WTC11 (cell line): ENCODE data around the gene OCSTAMP. TPM values are rescaled to one million over a fixed set of nuclear protein-coding genes. Genes with fewer than 3 reads are reported as not detected.

Source experiments
- ATAC-seq: fragments of 200-7000 bp; cut with Tn5 transposase; 2 replicates; pipeline ENCODE4 v1.10.0; 2021; ENCODE audit warnings: mild to moderate bottlenecking, moderate library complexity
- CTCF ChIA-PET: fragments of 300-600 bp; sonication (Branson Sonifier 250); formaldehyde crosslinking; loops from one replicate; lab custom pipeline; 2021; ENCODE audit warnings: antibody characterized with exemption; lab: Charles Lee
- POLR2A ChIA-PET: fragments of 350-600 bp; sonication (Branson Sonifier 250); formaldehyde crosslinking; loops from one replicate; lab custom pipeline; 2021; ENCODE audit warnings: antibody characterized with exemption; lab: Charles Lee
- DNase-seq: peaks from one replicate; pipeline ENCODE4 v3.0.0; 2021; ENCODE audit warnings: low spot score
- H3K27ac Mint-ChIP-seq: 2 replicates; pipeline ENCODE4 v1.8.0; 2021; ENCODE audit warnings: mixed read lengths
- H3K27me3 Mint-ChIP-seq: 2 replicates; pipeline ENCODE4 v1.8.0; 2021; ENCODE audit warnings: low read depth, mild to moderate bottlenecking, moderate library complexity, mixed read lengths
- H3K36me3 Mint-ChIP-seq: 2 replicates; pipeline ENCODE4 v1.8.0; 2021; ENCODE audit warnings: mixed read lengths
- H3K4me1 Mint-ChIP-seq: 2 replicates; pipeline ENCODE4 v1.8.0; 2022; ENCODE audit warnings: mixed read lengths
- H3K4me3 Mint-ChIP-seq: 2 replicates; pipeline ENCODE4 v1.8.0; 2021; ENCODE audit warnings: mild to moderate bottlenecking, moderate library complexity, mixed read lengths
- H3K9me3 Mint-ChIP-seq: 2 replicates; pipeline ENCODE4 v1.8.0; 2021; ENCODE audit warnings: mixed read lengths
- ATF1 ChIP-seq: sonication (generic); formaldehyde crosslinking; IDR thresholded peaks from 2 replicates; pipeline ENCODE4 v1.8.1; 2023; ENCODE audit warnings: mild to moderate bottlenecking, moderate library complexity, missing genetic modification reagents
- GRHL2 ChIP-seq: fragments of 250-450 bp; sonication (Bioruptor Pico); IDR thresholded peaks from 2 replicates; pipeline ENCODE4 v1.8.0; 2022; ENCODE audit warnings: mild to moderate bottlenecking, moderate library complexity; ENCODE audit not compliant: insufficient replicate concordance, severe bottlenecking
- JUN ChIP-seq: sonication (generic); formaldehyde crosslinking; IDR thresholded peaks from 2 replicates; pipeline ENCODE4 v1.8.0; 2023; ENCODE audit warnings: mild to moderate bottlenecking, missing genetic modification reagents
- KAT7 ChIP-seq: sonication (generic); formaldehyde crosslinking; IDR thresholded peaks from 2 replicates; pipeline ENCODE4 v1.8.1; 2023; ENCODE audit warnings: missing genetic modification reagents, mild to moderate bottlenecking, borderline replicate concordance
- TEAD1 ChIP-seq: sonication (generic); formaldehyde crosslinking; IDR thresholded peaks from 2 replicates; pipeline ENCODE4 v1.8.0; 2022; ENCODE audit warnings: mild to moderate bottlenecking, missing genetic modification reagents
- TP53 ChIP-seq: sonication (generic); formaldehyde crosslinking; IDR thresholded peaks from 2 replicates; pipeline ENCODE4 v1.8.1; 2023; ENCODE audit warnings: mild to moderate bottlenecking, missing genetic modification reagents
- ZBTB21 ChIP-seq: sonication (generic); formaldehyde crosslinking; IDR thresholded peaks from 2 replicates; pipeline ENCODE4 v1.8.1; 2023; ENCODE audit warnings: mild to moderate bottlenecking, missing genetic modification reagents, borderline replicate concordance
- ZNF138 ChIP-seq: sonication (generic); formaldehyde crosslinking; conservative IDR thresholded peaks from 2 replicates; pipeline ENCODE4 v1.8.1; 2022; ENCODE audit warnings: mild to moderate bottlenecking, moderate library complexity, missing genetic modification reagents
- ZNF317 ChIP-seq: sonication (generic); formaldehyde crosslinking; IDR thresholded peaks from 2 replicates; pipeline ENCODE4 v1.8.1; 2023; ENCODE audit warnings: low read depth, mild to moderate bottlenecking, moderate library complexity, missing genetic modification reagents, borderline replicate concordance
- ZNF671 ChIP-seq: fragments of 250-450 bp; sonication (Bioruptor Pico); IDR thresholded peaks from 2 replicates; pipeline ENCODE4 v1.8.0; 2021; ENCODE audit warnings: mild to moderate bottlenecking
- total RNA-seq: library from RNA; stranded (reverse); gene quantifications from 3 replicates; pipeline ENCODE4 v1.2.3, GENCODE V29; 2021
- TF ChIP-seq, protein P1 (sequence below): sonication (generic); formaldehyde crosslinking; IDR thresholded peaks from 2 replicates; pipeline ENCODE4 v1.8.1; 2023; ENCODE audit warnings: mild to moderate bottlenecking, missing genetic modification reagents
- TF ChIP-seq, protein P2 (sequence below): sonication (generic); formaldehyde crosslinking; IDR thresholded peaks from 2 replicates; pipeline ENCODE4 v1.8.1; 2023; ENCODE audit warnings: mild to moderate bottlenecking, missing genetic modification reagents, moderate library complexity
- TF ChIP-seq, protein P3 (sequence below): sonication (generic); formaldehyde crosslinking; IDR thresholded peaks from 2 replicates; pipeline ENCODE4 v1.8.1; 2023; ENCODE audit warnings: mild to moderate bottlenecking, missing genetic modification reagents
- TF ChIP-seq, protein P4 (sequence below): fragments of 250-450 bp; sonication (Bioruptor Pico); IDR thresholded peaks from 2 replicates; pipeline ENCODE4 v1.9.0; 2021; ENCODE audit warnings: moderate library complexity, mild to moderate bottlenecking, inconsistent platforms, borderline replicate concordance
- TF ChIP-seq, protein P5 (sequence below): sonication (generic); formaldehyde crosslinking; IDR thresholded peaks from 2 replicates; pipeline ENCODE4 v1.8.1; 2022; ENCODE audit warnings: missing genetic modification reagents, borderline replicate concordance

OCSTAMP gene
- total RNA-seq, 1 experiment from 2014 or later, result not detected

DNA sequence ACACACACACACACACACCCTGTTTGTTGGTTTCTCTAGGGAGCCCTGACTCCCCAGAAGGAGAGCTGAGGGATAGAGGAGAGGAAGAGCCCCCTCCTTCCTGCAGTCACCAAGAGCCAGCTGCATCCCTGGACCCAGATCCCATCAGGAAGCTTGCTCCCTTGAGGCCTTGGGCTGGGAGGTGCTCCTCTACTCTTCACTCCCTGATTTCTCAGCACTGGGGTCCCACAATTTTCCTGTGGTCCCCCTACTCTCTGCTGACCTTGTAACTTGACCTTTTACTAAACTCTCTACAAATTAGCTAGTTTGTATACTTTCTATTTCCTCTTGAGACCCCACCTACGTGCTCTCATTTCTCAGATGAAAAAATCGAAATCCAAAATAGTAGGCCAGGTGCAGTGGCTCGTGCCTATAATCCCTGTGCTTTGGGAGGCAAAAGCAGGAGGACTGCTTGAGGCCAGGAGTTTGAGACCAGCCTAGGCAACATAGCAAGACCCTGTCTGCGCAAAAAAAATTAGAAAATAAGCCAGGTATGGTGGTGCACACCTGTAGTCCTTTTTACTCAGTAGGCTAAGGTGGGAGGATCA lies 5.0 kb upstream of the OCSTAMP start:
- H3K9me3 Mint-ChIP-seq, result no peaks in the 10 kb centered on the region
- peaks cover 65% of the 10 kb centered on the region for H3K4me1 Mint-ChIP-seq
- DNase-seq (no peak), ATAC-seq (no peak)
- H3K4me3 Mint-ChIP-seq, result no peak overlapping the region
- no peak overlapping the region for H3K27ac Mint-ChIP-seq
- POLR2A ChIA-PET, result interaction anchor here (0.7 kb wide), 1 partner anchor 125 kb away, joined by 4 read pairs; no protein-coding TSS in a partner anchor
- TF ChIP-seq, protein P1, sequence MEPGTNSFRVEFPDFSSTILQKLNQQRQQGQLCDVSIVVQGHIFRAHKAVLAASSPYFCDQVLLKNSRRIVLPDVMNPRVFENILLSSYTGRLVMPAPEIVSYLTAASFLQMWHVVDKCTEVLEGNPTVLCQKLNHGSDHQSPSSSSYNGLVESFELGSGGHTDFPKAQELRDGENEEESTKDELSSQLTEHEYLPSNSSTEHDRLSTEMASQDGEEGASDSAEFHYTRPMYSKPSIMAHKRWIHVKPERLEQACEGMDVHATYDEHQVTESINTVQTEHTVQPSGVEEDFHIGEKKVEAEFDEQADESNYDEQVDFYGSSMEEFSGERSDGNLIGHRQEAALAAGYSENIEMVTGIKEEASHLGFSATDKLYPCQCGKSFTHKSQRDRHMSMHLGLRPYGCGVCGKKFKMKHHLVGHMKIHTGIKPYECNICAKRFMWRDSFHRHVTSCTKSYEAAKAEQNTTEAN, result no peak
- TF ChIP-seq JUN (CRISPR knock-in tag), result no peak
- TF ChIP-seq TEAD1 (CRISPR knock-in tag), result no peak
- TF ChIP-seq, protein P2, sequence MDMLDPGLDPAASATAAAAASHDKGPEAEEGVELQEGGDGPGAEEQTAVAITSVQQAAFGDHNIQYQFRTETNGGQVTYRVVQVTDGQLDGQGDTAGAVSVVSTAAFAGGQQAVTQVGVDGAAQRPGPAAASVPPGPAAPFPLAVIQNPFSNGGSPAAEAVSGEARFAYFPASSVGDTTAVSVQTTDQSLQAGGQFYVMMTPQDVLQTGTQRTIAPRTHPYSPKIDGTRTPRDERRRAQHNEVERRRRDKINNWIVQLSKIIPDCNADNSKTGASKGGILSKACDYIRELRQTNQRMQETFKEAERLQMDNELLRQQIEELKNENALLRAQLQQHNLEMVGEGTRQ (CRISPR knock-in tag), result no peak
- CTCF ChIA-PET, result interaction anchor here (0.9 to 1.2 kb wide), 4 partner anchors 14 to 94 kb away, joined by 3 to 8 read pairs (median 4); no protein-coding TSS in a partner anchor
- H3K36me3 Mint-ChIP-seq, result no peaks in the 10 kb centered on the region
- H3K27me3 Mint-ChIP-seq, result no peaks in the 10 kb centered on the region; the same call in 1 of the 2 replicates

DNA sequence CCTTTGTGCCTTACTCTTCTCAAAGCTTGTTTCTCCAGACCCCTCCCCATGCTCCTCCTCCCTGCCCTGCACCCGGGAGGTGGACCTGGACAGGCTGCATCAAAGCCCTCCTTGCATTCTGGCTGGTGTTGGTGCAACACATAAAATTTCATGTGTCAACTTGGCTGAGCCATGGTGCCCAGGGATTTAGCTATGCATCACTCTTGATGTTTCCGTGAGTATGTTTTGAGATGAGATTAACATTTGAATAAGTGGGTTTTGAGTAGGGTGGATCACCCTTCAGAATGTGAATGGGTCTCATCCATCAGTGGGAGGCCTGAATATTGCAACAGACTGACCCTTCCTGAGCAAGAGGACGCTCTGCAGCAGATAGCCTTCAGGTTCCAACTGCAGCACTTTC lies 4.4 kb upstream of the OCSTAMP start:
- no peaks in the 10 kb centered on the region for H3K36me3 Mint-ChIP-seq
- H3K27me3 Mint-ChIP-seq, result no peaks in the 10 kb centered on the region; the same call in 1 of the 2 replicates
- ChIA-PET POLR2A (no interaction called here), CTCF (interaction anchor here (0.8 to 1.2 kb wide), 6 partner anchors 8 to 94 kb away, joined by 3 to 8 read pairs (median 4); no protein-coding TSS in a partner anchor)
- ATAC-seq, result peak; percentile 10; the same call in 1 of the 2 replicates
- H3K9me3 Mint-ChIP-seq, result no peaks in the 10 kb centered on the region
- H3K4me3 Mint-ChIP-seq, result no peak overlapping the region
- H3K4me1 Mint-ChIP-seq, result peaks cover 62% of the 10 kb centered on the region
- H3K27ac Mint-ChIP-seq, result no peak overlapping the region
- DNase-seq, result no peak
- 0 out of 2 replicates have a peak, but pooled peaks have one; percentile 15 for TF ChIP-seq TP53 (CRISPR knock-in tag)
- TF ChIP-seq ATF1, result no peak

DNA sequence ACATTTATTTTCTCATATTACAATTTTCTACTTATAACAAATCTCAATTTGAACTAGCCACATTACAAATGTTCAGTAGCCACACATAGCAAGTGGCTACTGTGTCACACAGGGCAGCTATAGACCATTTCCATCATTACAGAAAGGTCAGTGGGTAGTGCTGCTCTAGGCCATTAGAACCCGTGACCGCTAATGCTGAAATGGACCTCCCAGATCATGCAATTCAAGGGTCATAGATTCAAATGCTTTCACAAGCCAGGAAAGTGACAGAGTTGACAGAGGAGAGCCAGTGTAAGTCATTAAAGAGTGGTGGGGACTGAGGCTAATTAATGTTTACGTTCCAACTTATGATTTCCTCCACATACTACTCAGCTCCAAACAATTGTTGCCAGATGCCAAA lies 3.5 kb upstream of the OCSTAMP start:
- no peaks in the 10 kb centered on the region for H3K9me3 Mint-ChIP-seq
- ATAC-seq, result no peak
- H3K27ac Mint-ChIP-seq, result no peak overlapping the region
- ChIA-PET CTCF (interaction anchor here (0.7 to 3.7 kb wide), 2 partner anchors 9 to 15 kb away, joined by 3 to 38 read pairs; no protein-coding TSS in a partner anchor), POLR2A (no interaction called here)
- no peaks in the 10 kb centered on the region for H3K36me3 Mint-ChIP-seq
- H3K27me3 Mint-ChIP-seq, result no peaks in the 10 kb centered on the region; the same call in 1 of the 2 replicates
- peaks cover 58% of the 10 kb centered on the region for H3K4me1 Mint-ChIP-seq
- TF ChIP-seq, protein P3, sequence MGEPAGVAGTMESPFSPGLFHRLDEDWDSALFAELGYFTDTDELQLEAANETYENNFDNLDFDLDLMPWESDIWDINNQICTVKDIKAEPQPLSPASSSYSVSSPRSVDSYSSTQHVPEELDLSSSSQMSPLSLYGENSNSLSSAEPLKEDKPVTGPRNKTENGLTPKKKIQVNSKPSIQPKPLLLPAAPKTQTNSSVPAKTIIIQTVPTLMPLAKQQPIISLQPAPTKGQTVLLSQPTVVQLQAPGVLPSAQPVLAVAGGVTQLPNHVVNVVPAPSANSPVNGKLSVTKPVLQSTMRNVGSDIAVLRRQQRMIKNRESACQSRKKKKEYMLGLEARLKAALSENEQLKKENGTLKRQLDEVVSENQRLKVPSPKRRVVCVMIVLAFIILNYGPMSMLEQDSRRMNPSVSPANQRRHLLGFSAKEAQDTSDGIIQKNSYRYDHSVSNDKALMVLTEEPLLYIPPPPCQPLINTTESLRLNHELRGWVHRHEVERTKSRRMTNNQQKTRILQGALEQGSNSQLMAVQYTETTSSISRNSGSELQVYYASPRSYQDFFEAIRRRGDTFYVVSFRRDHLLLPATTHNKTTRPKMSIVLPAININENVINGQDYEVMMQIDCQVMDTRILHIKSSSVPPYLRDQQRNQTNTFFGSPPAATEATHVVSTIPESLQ (CRISPR knock-in tag), result no peak
- TF ChIP-seq, protein P4, sequence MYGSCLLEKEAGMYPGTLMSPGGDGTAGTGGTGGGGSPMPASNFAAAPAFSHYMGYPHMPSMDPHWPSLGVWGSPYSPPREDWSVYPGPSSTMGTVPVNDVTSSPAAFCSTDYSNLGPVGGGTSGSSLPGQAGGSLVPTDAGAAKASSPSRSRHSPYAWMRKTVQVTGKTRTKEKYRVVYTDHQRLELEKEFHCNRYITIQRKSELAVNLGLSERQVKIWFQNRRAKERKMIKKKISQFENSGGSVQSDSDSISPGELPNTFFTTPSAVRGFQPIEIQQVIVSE (CRISPR knock-in tag), result no peak
- no peak for TF ChIP-seq ZNF671
- TF ChIP-seq ZBTB21, result no peak
- no peak for TF ChIP-seq ZNF317 (CRISPR knock-in tag)
- no peak for TF ChIP-seq ZNF138 (CRISPR knock-in tag)
- TF ChIP-seq, protein P5, sequence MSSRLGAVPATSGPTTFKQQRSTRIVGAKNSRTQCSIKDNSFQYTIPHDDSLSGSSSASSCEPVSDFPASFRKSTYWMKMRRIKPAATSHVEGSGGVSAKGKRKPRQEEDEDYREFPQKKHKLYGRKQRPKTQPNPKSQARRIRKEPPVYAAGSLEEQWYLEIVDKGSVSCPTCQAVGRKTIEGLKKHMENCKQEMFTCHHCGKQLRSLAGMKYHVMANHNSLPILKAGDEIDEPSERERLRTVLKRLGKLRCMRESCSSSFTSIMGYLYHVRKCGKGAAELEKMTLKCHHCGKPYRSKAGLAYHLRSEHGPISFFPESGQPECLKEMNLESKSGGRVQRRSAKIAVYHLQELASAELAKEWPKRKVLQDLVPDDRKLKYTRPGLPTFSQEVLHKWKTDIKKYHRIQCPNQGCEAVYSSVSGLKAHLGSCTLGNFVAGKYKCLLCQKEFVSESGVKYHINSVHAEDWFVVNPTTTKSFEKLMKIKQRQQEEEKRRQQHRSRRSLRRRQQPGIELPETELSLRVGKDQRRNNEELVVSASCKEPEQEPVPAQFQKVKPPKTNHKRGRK (CRISPR knock-in tag), result no peak
- TF ChIP-seq KAT7 (CRISPR knock-in tag), result no peak
- no peak for TF ChIP-seq GRHL2 (CRISPR knock-in tag)
- no peak for DNase-seq
- no peak overlapping the region for H3K4me3 Mint-ChIP-seq
